ENCODE measurements around the gene ANKK1. TPM values are rescaled to one million over a fixed set of nuclear protein-coding genes. Genes with fewer than 3 reads are reported as not detected.

The ANKK1 gene
- total and polyA plus RNA-seq, 4 donors, result 0.01 to 0.08 TPM; not detected in 2

DNA sequence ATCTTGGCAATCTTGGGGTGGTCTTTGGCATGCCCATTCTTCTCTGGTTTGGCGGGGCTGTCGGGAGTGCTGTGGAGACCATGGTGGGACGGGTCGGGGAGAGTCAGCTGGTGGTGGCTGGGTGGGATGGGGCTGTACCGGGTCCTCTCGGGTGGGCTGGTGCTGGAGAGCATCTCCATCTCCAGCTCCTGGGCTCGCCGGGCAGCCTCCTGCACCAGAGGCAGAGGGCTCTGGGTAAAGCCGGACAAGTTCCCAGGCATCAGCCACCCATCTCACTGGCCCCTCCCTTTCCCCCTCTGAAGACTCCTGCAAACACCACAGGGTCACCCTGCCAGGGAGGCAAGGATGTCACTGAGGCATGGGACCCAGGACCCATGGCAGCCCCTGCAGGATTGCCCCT lies 25.1 kb downstream of the ANKK1 start (continued):
- TF ChIP-seq CTCF (IDR thresholded peaks at IDR 0.05; ENCODE audit: low read depth, low read length, missing input control) (no peak), ATF3 (IDR thresholded peaks at IDR 0.05) (no peak), RAD21 (IDR thresholded peaks at IDR 0.05) (no peak)
- TF ChIP-seq, protein P1, sequence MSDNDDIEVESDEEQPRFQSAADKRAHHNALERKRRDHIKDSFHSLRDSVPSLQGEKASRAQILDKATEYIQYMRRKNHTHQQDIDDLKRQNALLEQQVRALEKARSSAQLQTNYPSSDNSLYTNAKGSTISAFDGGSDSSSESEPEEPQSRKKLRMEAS (IDR thresholded peaks at IDR 0.05), result no peak

DNA sequence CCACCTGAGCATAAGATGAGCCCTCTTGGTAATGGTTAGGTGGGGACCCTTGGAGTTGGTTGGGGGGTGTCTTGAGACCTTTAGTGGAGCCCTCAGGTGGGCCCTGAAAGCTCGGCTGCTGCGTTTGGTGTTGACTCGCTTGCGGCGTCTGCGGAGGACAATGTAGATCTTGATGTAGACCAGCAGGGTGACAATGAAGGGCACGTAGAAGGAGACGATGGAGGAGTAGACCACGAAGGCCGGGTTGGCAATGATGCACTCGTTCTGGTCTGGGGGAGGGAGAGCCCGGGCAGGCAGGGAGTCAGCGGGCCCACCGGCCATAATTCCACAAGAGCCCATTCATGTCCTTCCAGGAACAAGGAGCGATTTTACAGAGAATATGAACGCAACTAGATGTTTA lies 27.8 kb downstream of the ANKK1 start:
- WGBS, result 91% methylated on average over 16 of the region's 16 CpGs
- no peaks in the 10 kb centered on the region for H3K36me3 ChIP-seq (ENCODE audit: control insufficient read depth in 4 of 4, insufficient read depth in 3 of 4, low read depth in 1 of 4, low read length in 3 of 4)
- no peak for DNase-seq (ENCODE audit: low spot score)
- H3K9me3 ChIP-seq (ENCODE audit: control insufficient read depth in 4 of 4, low read length in 3 of 4), result no peaks in the 10 kb centered on the region
- no peak overlapping the region for H3K4me3 ChIP-seq (ENCODE audit: low read depth in 1 of 3, low read length in 3 of 3)
- no peaks in the 10 kb centered on the region for H3K4me1 ChIP-seq (ENCODE audit: control insufficient read depth in 4 of 4, insufficient read depth in 4 of 4, low read length in 3 of 4)
- no peak overlapping the region for H3K9ac ChIP-seq (ENCODE audit: low read depth in 1 of 2, low read length in 2 of 2)
- no peak overlapping the region for H3K27ac ChIP-seq (ENCODE audit: low read depth in 1 of 2, low read length in 2 of 2)
- no peak for TF ChIP-seq TAF1 (conservative IDR thresholded peaks at IDR 0.05)
- no peak for TF ChIP-seq RXRA (IDR thresholded peaks at IDR 0.05)
- no peak for TF ChIP-seq GABPA (IDR thresholded peaks at IDR 0.05 in 1 of 2, conservative IDR thresholded peaks at IDR 0.05 in 1 of 2)
- no peak for TF ChIP-seq JUND (IDR thresholded peaks at IDR 0.05)
- TF ChIP-seq YY1 (IDR thresholded peaks at IDR 0.05), result no peak
- TF ChIP-seq CTCF (IDR thresholded peaks at IDR 0.05; ENCODE audit: low read depth, low read length, missing input control), result no peak
- no peak for TF ChIP-seq FOXA2 (IDR thresholded peaks at IDR 0.05)
- no peaks in the 10 kb centered on the region for H3K27me3 ChIP-seq (ENCODE audit: control insufficient read depth in 4 of 4, insufficient read depth in 4 of 4, low read length in 3 of 4)

DNA sequence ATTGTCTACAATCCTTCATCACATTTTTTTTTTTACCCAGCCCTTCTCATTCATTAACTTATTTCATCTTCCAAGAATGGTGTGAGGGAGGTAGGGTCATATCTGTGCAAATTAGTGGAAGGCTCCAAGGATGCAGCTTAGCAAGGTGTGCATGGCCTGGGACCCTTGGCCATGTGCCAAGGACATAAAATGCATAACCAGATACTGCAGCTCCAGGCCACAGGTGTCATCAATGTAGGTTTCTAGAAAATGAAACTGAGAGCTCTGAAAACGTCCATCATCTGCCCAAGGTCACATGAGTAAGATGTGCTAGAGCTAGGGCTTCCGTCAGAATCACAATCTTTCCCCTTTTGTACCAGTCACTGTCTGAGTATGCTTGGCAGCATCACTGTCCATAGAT lies 29.8 kb downstream of the ANKK1 start:
- no peak for TF ChIP-seq FOXA1 (IDR thresholded peaks at IDR 0.05)
- no peak for TF ChIP-seq RAD21 (IDR thresholded peaks at IDR 0.05)
- TF ChIP-seq, protein P1 (IDR thresholded peaks at IDR 0.05), result no peak
- TF ChIP-seq REST (IDR thresholded peaks at IDR 0.05), result no peak
- no peak for TF ChIP-seq ZBTB33 (IDR thresholded peaks at IDR 0.05)
- no peak for TF ChIP-seq NR2F2 (IDR thresholded peaks at IDR 0.05)
- TF ChIP-seq JUND (IDR thresholded peaks at IDR 0.05), result no peak
- no peak for TF ChIP-seq HNF4A (conservative IDR thresholded peaks at IDR 0.05)
- no peak for TF ChIP-seq GABPA (IDR thresholded peaks at IDR 0.05 in 1 of 2, conservative IDR thresholded peaks at IDR 0.05 in 1 of 2)
- TF ChIP-seq EGR1 (IDR thresholded peaks at IDR 0.05; ENCODE audit: low read depth in 2 of 2), result no peak
- no peak for TF ChIP-seq SP1 (IDR thresholded peaks at IDR 0.05)
- WGBS, result 57% methylated on average over 2 of the region's 2 CpGs

More for the DNA sequence above, 29.8 kb downstream of the ANKK1 start:
- Histone ChIP-seq H3K4me3 (ENCODE audit: low read depth in 1 of 3, low read length in 3 of 3) (no peak overlapping the region), H3K36me3 (ENCODE audit: control insufficient read depth in 4 of 4, insufficient read depth in 3 of 4, low read depth in 1 of 4, low read length in 3 of 4) (no peaks in the 10 kb centered on the region), H3K9me3 (ENCODE audit: control insufficient read depth in 4 of 4, low read length in 3 of 4) (no peaks in the 10 kb centered on the region), H3K4me1 (ENCODE audit: control insufficient read depth in 4 of 4, insufficient read depth in 4 of 4, low read length in 3 of 4) (no peaks in the 10 kb centered on the region), H3K9ac (ENCODE audit: low read depth in 1 of 2, low read length in 2 of 2) (no peak overlapping the region), H3K27ac (ENCODE audit: low read depth in 1 of 2, low read length in 2 of 2) (no peak overlapping the region), H3K27me3 (ENCODE audit: control insufficient read depth in 4 of 4, insufficient read depth in 4 of 4, low read length in 3 of 4) (no peaks in the 10 kb centered on the region)
- no peak for DNase-seq (ENCODE audit: low spot score)

Data from liver (tissue), 9 donors.